ENCODE data around the gene GPR137B.
"Not testable (repeated sequence)": the region's sequence is repeated elsewhere in the genome, so short reads cannot be mapped to it uniquely, and the experiment has no call there.

GPR137B gene

GRCh38 chr1:236159704-236160539, 17.6 kb downstream of the GPR137B start:
- in situ Hi-C loops (cut with MboI; ENCODE audit: low sequenced_read_pairs, unreplicated experiment) = no loop called here
- TF ChIP-seq, protein P1, sequence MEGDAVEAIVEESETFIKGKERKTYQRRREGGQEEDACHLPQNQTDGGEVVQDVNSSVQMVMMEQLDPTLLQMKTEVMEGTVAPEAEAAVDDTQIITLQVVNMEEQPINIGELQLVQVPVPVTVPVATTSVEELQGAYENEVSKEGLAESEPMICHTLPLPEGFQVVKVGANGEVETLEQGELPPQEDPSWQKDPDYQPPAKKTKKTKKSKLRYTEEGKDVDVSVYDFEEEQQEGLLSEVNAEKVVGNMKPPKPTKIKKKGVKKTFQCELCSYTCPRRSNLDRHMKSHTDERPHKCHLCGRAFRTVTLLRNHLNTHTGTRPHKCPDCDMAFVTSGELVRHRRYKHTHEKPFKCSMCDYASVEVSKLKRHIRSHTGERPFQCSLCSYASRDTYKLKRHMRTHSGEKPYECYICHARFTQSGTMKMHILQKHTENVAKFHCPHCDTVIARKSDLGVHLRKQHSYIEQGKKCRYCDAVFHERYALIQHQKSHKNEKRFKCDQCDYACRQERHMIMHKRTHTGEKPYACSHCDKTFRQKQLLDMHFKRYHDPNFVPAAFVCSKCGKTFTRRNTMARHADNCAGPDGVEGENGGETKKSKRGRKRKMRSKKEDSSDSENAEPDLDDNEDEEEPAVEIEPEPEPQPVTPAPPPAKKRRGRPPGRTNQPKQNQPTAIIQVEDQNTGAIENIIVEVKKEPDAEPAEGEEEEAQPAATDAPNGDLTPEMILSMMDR (IDR thresholded peaks at IDR 0.05; ENCODE audit: borderline replicate concordance, control extremely low read depth, extremely low read depth, insufficient read depth, missing control alignments) = no peak
- peak; percentile 85 for DNase-seq (ENCODE audit: low spot score)

GRCh38 chr1:236160540-236161127, 18.3 kb downstream of the GPR137B start:
- DNase-seq (ENCODE audit: low spot score) = peak; percentile 49
- in situ Hi-C loops (cut with MboI; ENCODE audit: low sequenced_read_pairs, unreplicated experiment) = no loop called here
- TF ChIP-seq, protein P1 (IDR thresholded peaks at IDR 0.05; ENCODE audit: borderline replicate concordance, control extremely low read depth, extremely low read depth, insufficient read depth, missing control alignments) = no peak

DNA sequence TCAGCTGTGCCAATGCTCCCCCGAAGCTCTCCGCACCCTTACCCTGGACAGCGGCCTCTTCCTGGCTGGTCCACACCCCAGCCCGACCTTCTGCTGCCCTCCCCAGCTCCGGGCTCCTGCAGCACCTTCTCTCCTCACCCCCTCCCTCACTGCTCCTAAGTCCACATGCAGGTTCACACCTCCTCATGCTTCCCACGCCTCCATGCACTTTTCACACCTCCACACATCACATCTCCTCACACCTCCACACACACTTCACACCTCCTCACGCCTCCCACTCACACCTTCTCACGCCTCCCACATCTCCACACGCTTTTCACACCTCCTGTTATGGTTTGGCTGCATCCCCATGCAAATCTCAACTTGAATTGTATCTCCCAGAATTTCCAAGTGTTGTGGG, 18.9 kb downstream of the GPR137B start:
- in situ Hi-C loops (cut with MboI; ENCODE audit: low sequenced_read_pairs, unreplicated experiment) = no loop called here
- TF ChIP-seq, protein P1 (IDR thresholded peaks at IDR 0.05; ENCODE audit: borderline replicate concordance, control extremely low read depth, extremely low read depth, insufficient read depth, missing control alignments) = no peak
- peak; percentile 16 for DNase-seq (ENCODE audit: low spot score)

DNA sequence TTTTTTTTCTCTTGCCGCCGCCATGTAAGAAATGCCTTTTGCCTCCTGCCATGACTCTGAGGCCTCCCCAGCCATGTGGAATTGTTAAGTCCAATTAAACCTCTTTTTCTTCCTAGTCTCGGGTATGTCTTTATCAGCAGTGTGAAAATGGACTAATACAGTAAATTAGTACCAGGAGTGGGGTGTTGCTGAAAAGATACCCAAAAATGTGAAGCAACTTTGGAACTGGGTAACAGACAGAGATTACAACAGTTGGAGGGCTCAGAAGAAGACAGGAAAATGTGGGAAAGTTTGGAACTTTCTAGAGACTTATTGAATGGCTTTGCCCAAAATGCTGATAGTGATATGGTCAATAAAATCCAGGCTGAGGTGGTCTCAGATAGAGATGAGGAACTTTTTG, 19.4 kb downstream of the GPR137B start:
- DNase-seq (ENCODE audit: low spot score); in situ Hi-C loops (cut with MboI; ENCODE audit: low sequenced_read_pairs, unreplicated experiment): not testable (repeated sequence)

DNA sequence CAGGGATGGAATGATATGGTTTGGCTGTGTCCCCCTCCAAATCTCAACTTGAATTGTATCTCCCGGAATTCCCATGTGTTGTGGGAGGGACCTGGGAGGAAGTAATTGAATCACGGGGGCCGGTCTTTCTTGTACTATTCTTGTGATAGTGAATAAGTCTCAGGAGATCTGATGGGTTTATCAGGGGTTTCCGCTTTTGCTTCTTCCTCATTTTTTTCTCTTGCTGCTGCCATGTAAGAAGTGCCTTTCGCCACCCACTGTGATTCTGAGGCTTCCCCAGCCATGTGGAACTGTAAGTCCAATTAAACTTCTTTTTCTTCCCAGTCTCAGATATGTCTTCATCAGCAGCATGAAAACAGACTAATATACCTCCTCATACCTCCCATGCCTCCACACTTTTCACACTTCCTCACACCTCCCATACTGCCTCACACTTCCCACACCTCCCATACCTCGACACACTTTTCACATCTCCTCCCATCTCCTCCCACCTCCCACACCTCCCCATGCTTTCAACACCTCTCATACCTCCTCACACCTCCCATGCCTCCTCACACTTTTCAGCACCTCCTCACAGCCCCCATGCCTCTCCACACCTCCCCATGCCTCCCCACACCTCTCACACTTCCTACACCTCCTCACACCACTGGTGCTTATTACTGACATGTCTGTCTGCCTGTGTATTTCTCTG, 21.3 kb downstream of the GPR137B start:
- TF ChIP-seq, protein P1 (IDR thresholded peaks at IDR 0.05; ENCODE audit: borderline replicate concordance, control extremely low read depth, extremely low read depth, insufficient read depth, missing control alignments) = no peak
- peak; percentile 50 for DNase-seq (ENCODE audit: low spot score)
- in situ Hi-C loops (cut with MboI; ENCODE audit: low sequenced_read_pairs, unreplicated experiment) = no loop called here

DNA sequence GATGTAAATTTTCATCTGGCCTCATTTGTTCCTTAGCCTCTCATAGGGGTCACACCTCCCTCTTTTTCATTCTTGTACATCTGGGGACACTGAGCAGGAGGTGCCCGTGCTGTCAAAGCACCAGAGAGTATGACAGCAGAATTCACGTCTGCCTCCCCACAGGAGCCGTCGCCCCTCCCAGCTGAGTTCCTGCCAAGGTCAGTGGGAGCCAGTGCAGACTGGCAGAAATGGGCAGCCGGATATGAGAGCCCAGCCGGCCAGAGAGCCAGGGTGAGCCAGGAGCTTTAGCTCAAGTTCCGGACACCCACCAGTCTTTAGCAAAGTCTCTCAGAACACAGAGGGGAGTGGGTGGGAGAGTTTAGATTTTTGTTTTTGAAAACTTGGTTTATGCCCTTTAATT, 21.9 kb downstream of the GPR137B start:
- no peak for DNase-seq (ENCODE audit: low spot score)
- TF ChIP-seq, protein P1 (IDR thresholded peaks at IDR 0.05; ENCODE audit: borderline replicate concordance, control extremely low read depth, extremely low read depth, insufficient read depth, missing control alignments) = no peak
- in situ Hi-C loops (cut with MboI; ENCODE audit: low sequenced_read_pairs, unreplicated experiment) = no loop called here

Data from GM13976 (cell line).